Left lung (tissue), 10 donors: ENCODE results near the gene STARD3. TPM values are rescaled to one million over a fixed set of nuclear protein-coding genes. Genes with fewer than 3 reads are reported as not detected.

Source experiments
- ATAC-seq: fragments of 200-7000 bp; cut with Tn5 transposase; one replicate; pipeline ENCODE4 v1.9.1; 2020; ENCODE audit warnings: moderate library complexity
- DNase-seq, 4 donors: peaks; one replicate each; pipeline ENCODE4 v3.0.0-alpha.2; 2013 to 2020
- H3K27ac ChIP-seq, 2 donors: fragments of 200-600 bp; sonication (generic) in 1 of 2; one replicate each; pipeline versions ENCODE4 v1.5.0 to v1.8.0; 2020 to 2021
- H3K27me3 ChIP-seq, 2 donors: fragments of 200-600 bp; sonication (generic) in 1 of 2; one replicate each; pipeline versions ENCODE4 v1.5.0 to v1.8.0; 2020 to 2021
- H3K36me3 ChIP-seq, 2 donors: fragments of 200-600 bp; sonication (generic) in 1 of 2; one replicate each; pipeline versions ENCODE4 v1.5.0 to v1.8.0; 2020 to 2021
- H3K4me1 ChIP-seq, 2 donors: fragments of 200-600 bp; one replicate each; pipeline ENCODE4 v1.8.0; 2021
- H3K4me3 ChIP-seq, 2 donors: fragments of 200-600 bp; sonication (generic) in 1 of 2; one replicate each; pipeline versions ENCODE4 v1.5.0 to v1.8.0; 2020 to 2021; ENCODE audit warnings: mild to moderate bottlenecking in 1 of 2
- H3K9me3 ChIP-seq, 2 donors: fragments of 200-600 bp; sonication (generic) in 1 of 2; one replicate each; pipeline versions ENCODE4 v1.5.0 to v1.8.0; 2020 to 2021
- CTCF ChIP-seq, 2 donors: fragments of 200-600 bp; sonication (generic) in 1 of 2; IDR thresholded peaks; one replicate each; pipeline versions ENCODE4 v1.5.0 to v1.8.0; 2021; ENCODE audit warnings: antibody characterized with exemption in 2 of 2
- intact Hi-C, 2 donors: fragments of 100-400 bp; cut with DNase I; formaldehyde crosslinking; loops; one replicate each; pipeline versions ENCODE4 v1.11.2 to v1.14.2; 2022
- polyA plus RNA-seq, 6 donors: library from polyadenylated mRNA; unstranded; fragments of 120-200 nt; gene quantifications; one replicate each; pipeline ENCODE4 v1.2.1, GENCODE V29; 2013; ENCODE audit not compliant: insufficient read length in 6 of 6
- total RNA-seq, 2 donors: library from RNA; stranded (reverse); fragmentation: NEBNext Ultra II Directional; extraction: Animal tissue kit (Norgen Biotek cat#: 25700); gene quantifications; one replicate each; pipeline ENCODE4 v1.2.1, GENCODE V29; 2021
- donor health status: DM: no; HTN: yes; CAD: no.
- donor health status: DM: no; HTN: no; CAD: no.

STARD3 gene
- total and polyA plus RNA-seq, 8 donors = 42.1 to 66.1 (median 55.9) TPM

DNA sequence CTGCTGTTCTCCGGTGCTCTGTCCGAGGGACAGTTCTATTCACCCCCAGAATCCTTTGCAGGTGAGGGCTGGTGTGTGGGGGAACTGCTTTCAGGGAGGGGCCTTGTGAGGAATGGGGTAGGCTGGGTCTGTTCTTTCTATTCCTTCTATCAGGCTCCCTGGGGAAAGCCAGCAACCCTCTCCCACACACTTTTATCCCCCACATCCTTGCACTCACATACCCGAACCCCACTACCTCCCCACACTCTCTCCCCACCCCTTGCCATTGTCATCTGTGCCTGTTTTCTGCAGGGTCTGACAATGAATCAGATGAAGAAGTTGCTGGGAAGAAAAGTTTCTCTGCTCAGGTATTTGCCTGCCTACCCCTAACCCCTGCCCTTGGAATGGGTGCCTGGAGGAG is 21.8 kb downstream of the STARD3 start:
- TF ChIP-seq CTCF (IDR thresholded peaks at IDR 0.05) = no peak
- H3K27me3 ChIP-seq = no peaks in the 10 kb centered on the region
- peak overlapping the region; percentile 2 to 72 for H3K27ac ChIP-seq
- H3K4me3 ChIP-seq = no peak overlapping the region
- ATAC-seq = no peak
- intact Hi-C loops = no loop called here
- no peaks in the 10 kb centered on the region for H3K9me3 ChIP-seq
- H3K36me3 ChIP-seq = peaks cover 0 to 79% of the 10 kb centered on the region in 2 donors
- peaks cover 7 to 78% of the 10 kb centered on the region in 2 donors for H3K4me1 ChIP-seq
- DNase-seq = no peak

- TF ChIP-seq CTCF (IDR thresholded peaks at IDR 0.05) = no peak
- peaks cover 0 to 76% of the 10 kb centered on the region in 2 donors for H3K36me3 ChIP-seq
- H3K27me3 ChIP-seq = no peaks in the 10 kb centered on the region
- intact Hi-C loops = no loop called here
- peak overlapping the region; percentile 54 to 72 for H3K27ac ChIP-seq
- no peak for ATAC-seq
- peaks cover 7 to 77% of the 10 kb centered on the region in 2 donors for H3K4me1 ChIP-seq
- DNase-seq = peak in 1 of 4 donors; percentile 65
- no peak overlapping the region for H3K4me3 ChIP-seq
- no peaks in the 10 kb centered on the region for H3K9me3 ChIP-seq
Observed at GRCh38 chr17:39659279-39660010, 22.5 kb downstream of the STARD3 start.

- Histone ChIP-seq H3K36me3 (peaks cover 0 to 71% of the 10 kb centered on the region in 2 donors), H3K4me3 (no peak overlapping the region), H3K4me1 (peaks cover 7 to 72% of the 10 kb centered on the region in 2 donors), H3K27me3 (peaks cover 0 to 5% of the 10 kb centered on the region in 2 donors), H3K27ac (peak overlapping the region; percentile 54 to 72), H3K9me3 (no peaks in the 10 kb centered on the region)
- DNase-seq (no peak), ATAC-seq (no peak)
- TF ChIP-seq CTCF (IDR thresholded peaks at IDR 0.05) = no peak
- intact Hi-C loops = no loop called here
Observed at GRCh38 chr17:39660011-39660360, 23.0 kb downstream of the STARD3 start.

DNA sequence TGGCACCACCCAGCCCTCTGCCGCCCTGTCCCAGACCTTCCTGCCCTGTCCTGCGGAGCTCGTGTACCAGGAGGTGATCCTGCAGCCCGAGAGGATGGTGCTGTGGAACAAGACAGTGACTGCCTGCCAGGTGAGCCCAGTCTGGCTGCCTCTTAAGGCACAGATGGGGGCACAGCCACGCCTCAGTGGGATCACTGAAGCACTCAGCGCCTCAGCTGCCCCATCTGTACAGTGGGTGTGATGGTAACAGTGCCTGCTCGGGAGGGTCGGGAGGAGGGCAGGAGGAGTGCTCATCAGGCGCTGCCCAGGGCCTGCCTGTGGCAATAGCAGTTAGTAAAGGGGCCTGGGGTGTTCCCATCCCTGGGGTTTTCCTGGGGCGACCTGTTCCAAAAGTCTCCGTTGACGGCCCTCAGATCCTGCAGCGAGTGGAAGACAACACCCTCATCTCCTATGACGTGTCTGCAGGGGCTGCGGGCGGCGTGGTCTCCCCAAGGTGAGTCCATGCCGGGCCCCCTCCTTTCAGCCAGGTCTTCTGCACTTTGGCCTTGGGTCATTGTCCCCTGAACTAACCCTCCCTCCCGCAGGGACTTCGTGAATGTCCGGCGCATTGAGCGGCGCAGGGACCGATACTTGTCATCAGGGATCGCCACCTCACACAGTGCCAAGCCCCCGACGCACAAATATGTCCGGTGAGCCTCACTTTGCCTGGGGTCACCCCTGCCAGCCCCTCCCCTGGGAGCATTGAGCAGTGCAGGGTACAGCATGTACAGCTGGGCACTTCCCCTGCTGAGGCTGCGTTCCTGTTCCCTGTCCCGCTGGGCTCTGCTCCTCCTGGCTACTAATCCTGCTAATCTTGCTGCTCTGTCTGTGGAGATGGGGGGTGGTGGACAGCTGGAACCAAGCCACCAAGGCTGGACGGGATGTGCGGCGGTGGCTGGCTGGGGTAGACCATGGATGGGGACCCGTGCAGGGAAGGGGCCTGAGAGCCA is 23.7 kb downstream of the STARD3 start:
- peaks cover 0 to 12% of the 10 kb centered on the region in 2 donors for H3K27me3 ChIP-seq
- ATAC-seq (no peak), DNase-seq (no peak)
- peaks cover 0 to 71% of the 10 kb centered on the region in 2 donors for H3K36me3 ChIP-seq
- peak overlapping the region; percentile 54 to 72 for H3K27ac ChIP-seq
- H3K4me1 ChIP-seq = peaks cover 7 to 73% of the 10 kb centered on the region in 2 donors
- H3K9me3 ChIP-seq = no peaks in the 10 kb centered on the region
- TF ChIP-seq CTCF (IDR thresholded peaks at IDR 0.05) = no peak
- no peak overlapping the region for H3K4me3 ChIP-seq
- intact Hi-C loops = no loop called here
